ENCODE measurements around the gene THPO. TPM values are rescaled to one million over a fixed set of nuclear protein-coding genes. Genes with fewer than 3 reads are reported as not detected.

The THPO gene
- total RNA-seq, 1 experiment from 2014 or later = 0.55 TPM

- no peak for ATAC-seq
- Mint-ChIP-seq H3K4me3 (no peak overlapping the region), H3K27ac (peak overlapping the region; percentile 27; the same call in 1 of the 2 replicates), H3K27me3 (ENCODE audit: low read depth) (0 out of 2 replicates have a peak, but pooled peaks cover 1% of the 10 kb centered on the region), H3K36me3 (peaks cover 17% of the 10 kb centered on the region), H3K4me1 (peaks cover 20% of the 10 kb centered on the region), H3K9me3 (no peaks in the 10 kb centered on the region)
- CTCF ChIA-PET = interaction anchor here (0.5 to 2.6 kb wide), 10 partner anchors 10 to 206 kb away, joined by 3 to 18 read pairs (median 4); partner anchors contain the start of gene EPHB3
- POLR2A ChIA-PET = no interaction called here
- TF ChIP-seq ERG (CRISPR knock-in tag; IDR thresholded peaks at IDR 0.05) (no peak), ZMAT4 (CRISPR knock-in tag; IDR thresholded peaks at IDR 0.05) (no peak), SOX15 (CRISPR knock-in tag; IDR thresholded peaks at IDR 0.05) (no peak), RELA (CRISPR knock-in tag; IDR thresholded peaks at IDR 0.05; ENCODE audit: borderline replicate concordance) (no peak), ZNF671 (CRISPR knock-in tag; IDR thresholded peaks at IDR 0.05) (no peak), ZNF138 (CRISPR knock-in tag; conservative IDR thresholded peaks at IDR 0.05) (no peak), MAX (CRISPR knock-in tag; IDR thresholded peaks at IDR 0.05) (no peak), STAT6 (CRISPR knock-in tag; conservative IDR thresholded peaks at IDR 0.05; ENCODE audit: low read depth) (no peak), NFATC4 (CRISPR knock-in tag; IDR thresholded peaks at IDR 0.05) (no peak)
- no peak for DNase-seq (ENCODE audit: low spot score)
These were observed 22.6 kb downstream of the THPO start for GRCh38 chr3:184355261-184356040.

GRCh38 chr3:184354754-184355153, 23.3 kb downstream of the THPO start:
- CTCF ChIA-PET = interaction anchor here (0.7 to 2.6 kb wide), 9 partner anchors 9 to 207 kb away, joined by 3 to 18 read pairs (median 4); partner anchors contain the start of gene EPHB3
- Mint-ChIP-seq H3K4me3 (no peak overlapping the region), H3K9me3 (no peaks in the 10 kb centered on the region), H3K36me3 (peaks cover 17% of the 10 kb centered on the region), H3K4me1 (peaks cover 13% of the 10 kb centered on the region), H3K27me3 (ENCODE audit: low read depth) (no peaks in the 10 kb centered on the region), H3K27ac (no peak overlapping the region)
- ATAC-seq (peak; percentile 7; the same call in 1 of the 2 replicates), DNase-seq (ENCODE audit: low spot score) (no peak)
- POLR2A ChIA-PET = no interaction called here
- no peak for TF ChIP-seq ATF2 (CRISPR knock-in tag; IDR thresholded peaks at IDR 0.05; ENCODE audit: borderline replicate concordance, low read depth)
- TF ChIP-seq NFE2L1 (CRISPR knock-in tag; IDR thresholded peaks at IDR 0.05) = no peak
- TF ChIP-seq OVOL2 (CRISPR knock-in tag; IDR thresholded peaks at IDR 0.05; ENCODE audit: borderline replicate concordance) = no peak
- no peak for TF ChIP-seq FOXJ3 (CRISPR knock-in tag; IDR thresholded peaks at IDR 0.05; ENCODE audit: borderline replicate concordance)
- no peak for TF ChIP-seq E2F5 (CRISPR knock-in tag; IDR thresholded peaks at IDR 0.05)
- TF ChIP-seq SOX15 (CRISPR knock-in tag; IDR thresholded peaks at IDR 0.05) = no peak
- no peak for TF ChIP-seq SP1 (CRISPR knock-in tag; conservative IDR thresholded peaks at IDR 0.05)
- TF ChIP-seq STAT6 (CRISPR knock-in tag; conservative IDR thresholded peaks at IDR 0.05; ENCODE audit: low read depth) = no peak
- no peak for TF ChIP-seq TEAD4 (CRISPR knock-in tag; IDR thresholded peaks at IDR 0.05)
- TF ChIP-seq GRHL2 (CRISPR knock-in tag; IDR thresholded peaks at IDR 0.05; ENCODE audit: insufficient replicate concordance, severe bottlenecking) = no peak
- TF ChIP-seq PRRX2 (CRISPR knock-in tag; IDR thresholded peaks at IDR 0.05) = no peak
- TF ChIP-seq ZNF512 (CRISPR knock-in tag; IDR thresholded peaks at IDR 0.05; ENCODE audit: borderline replicate concordance) = no peak
- TF ChIP-seq CREB1 (CRISPR knock-in tag; IDR thresholded peaks at IDR 0.05) = no peak
- TF ChIP-seq IRF2 (CRISPR knock-in tag; IDR thresholded peaks at IDR 0.05; ENCODE audit: borderline replicate concordance, low read depth) = no peak
- TF ChIP-seq USF1 (CRISPR knock-in tag; IDR thresholded peaks at IDR 0.05) = no peak
